Measurements from ENCODE around the gene GRK1.
"Not testable (repeated sequence)": the region's sequence is repeated elsewhere in the genome, so short reads cannot be mapped to it uniquely, and the experiment has no call there.

The GRK1 gene

DNA sequence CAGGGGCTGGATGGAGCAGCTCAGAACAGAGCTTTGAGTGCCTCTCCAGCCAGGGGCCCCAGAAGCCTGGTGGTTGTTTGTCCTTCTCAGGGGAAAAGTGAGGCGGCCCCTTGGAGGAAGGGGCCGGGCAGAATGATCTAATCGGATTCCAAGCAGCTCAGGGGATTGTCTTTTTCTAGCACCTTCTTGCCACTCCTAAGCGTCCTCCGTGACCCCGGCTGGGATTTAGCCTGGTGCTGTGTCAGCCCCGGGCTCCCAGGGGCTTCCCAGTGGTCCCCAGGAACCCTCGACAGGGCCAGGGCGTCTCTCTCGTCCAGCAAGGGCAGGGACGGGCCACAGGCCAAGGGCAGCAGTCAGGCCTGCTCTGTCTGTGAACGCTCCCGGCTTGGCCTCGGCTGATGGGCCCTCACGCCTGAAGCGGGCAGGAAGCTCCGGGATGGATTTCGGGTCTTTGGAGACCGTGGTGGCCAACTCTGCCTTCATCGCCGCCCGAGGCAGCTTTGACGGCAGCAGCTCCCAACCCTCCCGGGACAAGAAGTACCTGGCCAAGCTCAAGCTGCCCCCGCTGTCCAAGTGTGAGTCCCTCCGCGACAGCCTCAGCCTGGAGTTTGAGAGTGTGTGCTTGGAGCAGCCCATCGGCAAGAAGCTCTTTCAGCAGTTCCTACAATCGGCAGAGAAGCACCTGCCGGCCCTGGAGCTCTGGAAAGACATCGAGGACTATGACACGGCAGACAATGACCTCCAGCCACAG, at the start of gene GRK1:
GRK1 (plus strand) TSS at position 269 of the 751 bp plus-strand sequence; CDS start at position 437, 168 bp downstream.
- no peak for DNase-seq (ENCODE audit: low read depth in 2 of 2)

DNA sequence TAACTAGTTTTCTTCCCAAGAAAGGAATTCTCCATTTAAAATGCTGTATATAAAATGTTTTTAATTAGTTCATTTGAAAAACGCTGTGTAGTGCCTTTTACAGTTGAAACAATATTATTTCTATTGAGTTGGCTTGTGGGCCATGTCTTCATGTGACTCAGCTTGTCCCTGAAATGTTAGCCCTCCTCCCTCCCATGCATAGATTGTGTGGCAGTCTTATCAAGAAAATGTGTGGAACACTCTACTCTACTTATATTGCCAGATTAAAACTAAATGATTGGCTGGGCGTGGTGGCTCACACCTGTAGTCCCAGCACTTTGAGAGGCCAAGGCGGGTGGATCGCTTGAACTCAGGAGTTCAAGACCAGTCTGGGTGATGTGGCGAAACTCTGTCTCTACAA, 49.1 kb upstream of the GRK1 start:
- no peak for DNase-seq (ENCODE audit: low read depth in 2 of 2)

DNA sequence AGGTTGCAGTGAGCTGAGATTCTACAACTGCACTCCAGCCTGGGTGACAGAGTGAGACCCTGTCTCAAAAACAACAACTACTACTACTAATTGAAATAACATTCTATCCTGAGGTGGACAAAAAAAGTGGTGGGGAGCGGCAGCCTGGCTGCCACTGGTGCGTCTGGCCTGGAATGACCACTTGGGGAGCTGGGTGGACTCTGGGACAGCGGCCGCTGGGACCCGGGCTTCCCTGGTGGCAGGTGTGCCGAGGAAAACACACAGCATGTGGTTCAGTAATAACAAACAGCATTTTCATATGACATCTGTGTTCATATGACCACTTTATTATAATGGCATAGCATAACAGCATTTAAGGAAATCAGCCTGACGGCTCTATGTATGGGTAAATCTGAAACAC, 48.6 kb upstream of the GRK1 start:
- DNase-seq (ENCODE audit: low read depth in 2 of 2), result no peak

DNA sequence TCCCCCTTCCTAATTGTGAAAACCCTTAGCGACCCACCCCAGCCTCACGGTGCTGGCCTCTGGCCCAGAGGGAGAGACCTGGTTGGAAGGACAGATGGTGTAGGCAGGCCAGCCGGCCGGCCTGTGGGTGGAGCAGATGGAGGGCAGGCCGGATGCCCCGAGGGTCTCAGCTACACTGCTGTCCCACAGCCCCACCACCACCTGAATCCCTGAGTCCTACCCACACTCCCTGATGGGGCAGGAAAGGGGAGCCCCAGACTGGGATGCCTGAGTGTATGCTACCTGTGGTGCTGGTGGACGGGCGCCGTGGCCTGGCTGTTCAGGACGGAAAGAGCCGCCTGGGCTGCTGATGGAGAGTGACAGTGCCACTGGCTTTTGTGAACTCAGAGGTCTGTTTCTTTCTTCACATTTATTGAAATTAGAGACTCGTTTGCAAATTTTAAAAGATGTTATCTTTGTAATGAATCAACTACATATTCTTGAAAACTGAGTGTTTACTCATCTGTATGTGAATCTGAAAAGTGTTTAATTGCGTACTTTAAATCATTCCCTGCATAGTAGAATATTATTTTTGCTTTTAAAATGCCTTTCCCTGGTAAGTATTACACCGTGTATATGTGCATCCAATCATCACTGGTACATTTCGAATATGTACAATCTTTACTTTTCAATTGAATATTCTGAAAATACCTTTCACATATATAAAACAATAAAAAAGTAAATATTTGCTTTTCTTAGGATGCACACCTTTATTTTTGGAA, 46.8 kb upstream of the GRK1 start:
- DNase-seq (ENCODE audit: low read depth in 2 of 2), result no peak

DNA sequence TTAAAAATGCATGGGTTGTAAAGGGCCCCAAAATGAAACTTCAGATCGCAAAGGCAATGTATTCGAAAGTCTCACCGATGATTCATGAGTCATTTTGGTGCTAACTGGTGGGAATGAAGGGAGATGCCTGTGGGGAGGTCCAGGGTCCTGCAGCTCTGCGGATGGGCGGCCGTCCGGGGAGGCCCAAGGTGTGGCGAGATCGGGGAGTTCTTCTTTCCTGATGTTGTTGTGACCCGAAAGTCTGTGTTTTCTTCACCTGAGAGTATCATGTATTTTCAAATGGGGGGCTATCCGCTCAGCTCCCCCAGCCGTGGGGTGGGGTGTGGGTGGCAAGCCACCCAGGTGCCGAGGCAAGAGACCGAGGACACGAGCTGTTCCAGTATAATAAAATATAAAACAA, 46.0 kb upstream of the GRK1 start:
- no peak for DNase-seq (ENCODE audit: low read depth in 2 of 2)

DNA sequence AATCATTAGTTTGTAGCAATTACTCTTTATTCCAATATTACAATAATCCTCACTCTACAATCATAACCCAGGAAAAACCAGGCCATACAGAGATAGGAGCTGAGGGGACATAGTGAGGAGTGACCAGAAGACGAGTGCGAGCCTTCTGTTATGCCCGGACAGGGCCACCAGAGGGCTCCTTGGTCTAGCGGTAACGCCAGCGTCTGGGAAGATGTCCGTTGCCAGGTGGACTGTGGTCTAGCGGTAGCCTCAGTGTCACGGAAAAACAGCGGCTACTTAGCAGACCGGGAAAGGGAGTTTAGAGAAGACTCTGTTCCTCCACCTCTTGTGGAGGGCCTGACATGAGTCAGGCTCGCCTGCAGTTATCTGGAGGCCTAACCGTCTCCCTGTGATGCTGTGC, 45.5 kb upstream of the GRK1 start:
- not testable (repeated sequence) for DNase-seq (ENCODE audit: low read depth in 2 of 2)

DNA sequence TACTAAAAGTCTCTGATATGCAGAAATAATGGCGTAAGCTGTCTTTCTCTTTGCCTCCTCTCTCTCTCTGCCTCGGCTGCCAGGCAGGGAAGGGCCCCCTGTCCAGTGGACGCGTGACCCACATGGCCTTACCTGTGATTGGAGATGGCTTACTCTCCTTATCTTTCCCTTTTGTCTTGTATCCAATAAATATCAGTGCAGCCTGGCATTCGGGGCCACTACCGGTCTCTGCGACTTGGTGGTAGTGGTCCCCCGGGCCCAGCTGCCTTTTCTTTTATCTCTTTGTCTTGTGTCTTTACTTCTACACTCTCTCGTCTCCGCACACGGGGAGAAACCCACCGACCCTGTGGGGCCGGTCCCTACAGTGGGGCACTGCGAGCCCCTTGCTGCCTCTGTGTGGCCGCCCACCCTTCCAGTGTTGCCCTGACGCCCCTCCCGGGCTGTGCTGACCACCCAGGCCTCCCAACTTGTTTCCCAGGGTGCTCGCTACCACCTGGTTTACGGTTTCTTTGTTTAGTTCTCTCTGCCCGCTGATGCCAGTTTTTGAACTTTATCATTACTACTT, 45.0 kb upstream of the GRK1 start:
- not testable (repeated sequence) for DNase-seq (ENCODE audit: low read depth in 2 of 2)

DNA sequence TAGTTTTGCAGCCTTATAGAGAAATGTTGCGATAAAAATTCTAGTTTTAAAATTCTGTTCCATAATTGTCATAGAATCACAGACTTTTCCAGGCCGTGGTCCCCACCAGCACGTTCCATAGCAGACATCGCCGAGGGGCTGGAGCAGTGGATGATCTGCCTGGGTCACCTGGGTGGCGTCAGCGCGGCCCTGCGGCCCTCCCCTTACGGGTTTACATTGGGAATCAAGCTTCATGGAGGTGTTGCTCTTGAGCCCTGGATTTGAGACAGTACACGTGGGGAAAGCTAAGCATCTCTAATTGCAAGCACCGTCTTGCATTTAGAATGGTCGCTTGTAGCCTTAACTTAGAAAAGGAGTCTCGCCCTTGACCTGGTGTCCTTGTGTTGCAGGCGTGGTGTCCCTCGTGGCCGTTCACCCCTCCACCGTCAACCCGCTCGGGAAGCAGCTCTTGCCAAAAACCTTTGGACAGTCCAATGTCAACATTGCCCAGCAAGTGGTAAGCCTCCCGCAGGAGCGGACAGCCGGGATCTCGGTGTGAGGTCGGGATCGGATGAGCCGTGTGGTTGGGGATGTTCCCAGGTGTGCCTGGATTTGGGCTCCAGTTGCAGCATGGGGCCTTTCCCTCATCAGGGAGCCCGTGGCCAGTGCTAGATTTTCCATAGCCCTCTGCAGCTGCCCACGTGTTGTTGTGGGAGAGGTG, 44.1 kb upstream of the GRK1 start:
- DNase-seq (ENCODE audit: low read depth in 2 of 2), result no peak

DNA sequence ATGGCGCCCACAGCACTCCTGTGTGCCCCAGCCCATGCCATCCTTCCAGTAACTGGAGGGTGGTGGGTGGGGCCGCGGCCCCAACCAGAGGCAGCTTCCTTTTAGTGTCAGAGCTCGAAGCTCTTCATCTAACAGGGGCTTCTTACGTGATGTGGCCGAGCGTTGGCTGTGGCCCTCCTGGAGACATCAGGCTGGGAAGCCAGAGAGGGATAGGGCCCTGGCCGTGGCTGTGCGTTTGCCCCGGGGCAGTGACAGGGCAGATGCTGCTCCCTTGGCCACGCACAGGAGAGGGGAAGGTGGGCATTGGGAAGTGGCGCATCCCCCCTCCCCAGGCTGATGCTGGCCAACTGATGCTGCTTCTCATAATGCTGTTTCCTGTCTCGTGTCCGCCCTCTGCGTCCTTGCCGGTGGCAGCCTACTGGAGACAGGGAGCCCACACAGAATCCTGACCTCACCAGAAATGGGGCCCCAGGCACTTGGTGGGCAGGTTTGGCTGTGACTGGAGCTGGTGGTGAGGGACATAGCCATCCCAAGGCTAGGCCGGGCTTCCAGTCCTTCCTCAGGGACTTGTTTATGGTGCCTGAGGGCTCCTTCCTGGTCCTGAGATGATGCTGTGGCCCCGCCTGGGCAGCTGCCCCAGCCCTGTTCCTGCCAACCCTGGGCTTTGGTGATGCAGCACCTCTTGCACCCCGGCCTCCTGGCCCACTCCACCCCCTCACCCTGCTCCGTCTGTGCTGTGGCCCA, 43.4 kb upstream of the GRK1 start:
- no peak for DNase-seq (ENCODE audit: low read depth in 2 of 2)

DNA sequence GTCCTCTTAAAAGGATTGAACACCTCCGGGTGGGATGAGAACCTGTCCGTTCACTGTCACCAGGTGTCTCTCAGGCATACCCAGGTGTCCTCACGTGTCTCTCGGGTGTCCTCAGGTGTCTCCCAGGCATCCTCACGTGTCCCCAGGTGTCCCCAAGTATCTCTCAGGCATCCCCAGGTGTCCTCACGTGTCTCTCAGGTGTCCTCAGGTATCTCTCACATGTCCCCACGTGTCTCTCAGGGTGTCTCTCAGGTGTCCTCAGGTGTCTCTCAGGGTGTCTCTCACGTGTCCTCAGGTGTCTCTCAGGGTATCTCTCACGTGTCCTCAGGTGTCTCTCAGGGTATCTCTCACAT, 42.8 kb upstream of the GRK1 start:
- no peak for DNase-seq (ENCODE audit: low read depth in 2 of 2)

DNA sequence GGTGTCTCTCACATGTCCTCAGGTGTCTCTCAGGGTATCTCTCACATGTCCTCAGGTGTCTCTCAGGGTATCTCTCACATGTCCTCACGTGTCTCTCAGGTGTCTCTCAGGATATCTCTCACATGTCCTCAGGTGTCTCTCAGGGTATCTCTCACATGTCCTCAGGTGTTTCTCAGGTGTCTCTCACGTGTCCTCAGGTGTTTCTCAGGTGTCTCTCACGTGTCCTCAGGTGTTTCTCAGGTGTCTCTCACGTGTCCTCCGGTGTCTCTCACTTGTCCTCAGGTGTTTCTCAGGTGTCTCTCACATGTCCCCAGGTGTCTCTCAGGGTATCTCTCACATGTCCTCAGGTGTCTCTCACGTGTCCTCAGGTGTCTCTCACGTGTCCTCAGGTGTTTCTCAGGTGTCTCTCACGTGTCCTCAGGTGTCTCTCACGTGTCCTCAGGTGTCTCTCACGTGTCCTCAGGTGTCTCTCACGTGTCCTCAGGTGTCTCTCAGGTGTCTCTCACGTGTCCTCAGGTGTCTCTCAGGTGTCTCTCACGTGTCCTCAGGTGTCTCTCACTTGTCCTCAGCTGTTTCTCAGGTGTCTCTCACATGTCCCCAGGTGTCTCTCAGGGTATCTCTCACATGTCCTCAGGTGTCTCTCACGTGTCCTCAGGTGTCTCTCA, 42.2 kb upstream of the GRK1 start:
- not testable (repeated sequence) for DNase-seq (ENCODE audit: low read depth in 2 of 2)

DNA sequence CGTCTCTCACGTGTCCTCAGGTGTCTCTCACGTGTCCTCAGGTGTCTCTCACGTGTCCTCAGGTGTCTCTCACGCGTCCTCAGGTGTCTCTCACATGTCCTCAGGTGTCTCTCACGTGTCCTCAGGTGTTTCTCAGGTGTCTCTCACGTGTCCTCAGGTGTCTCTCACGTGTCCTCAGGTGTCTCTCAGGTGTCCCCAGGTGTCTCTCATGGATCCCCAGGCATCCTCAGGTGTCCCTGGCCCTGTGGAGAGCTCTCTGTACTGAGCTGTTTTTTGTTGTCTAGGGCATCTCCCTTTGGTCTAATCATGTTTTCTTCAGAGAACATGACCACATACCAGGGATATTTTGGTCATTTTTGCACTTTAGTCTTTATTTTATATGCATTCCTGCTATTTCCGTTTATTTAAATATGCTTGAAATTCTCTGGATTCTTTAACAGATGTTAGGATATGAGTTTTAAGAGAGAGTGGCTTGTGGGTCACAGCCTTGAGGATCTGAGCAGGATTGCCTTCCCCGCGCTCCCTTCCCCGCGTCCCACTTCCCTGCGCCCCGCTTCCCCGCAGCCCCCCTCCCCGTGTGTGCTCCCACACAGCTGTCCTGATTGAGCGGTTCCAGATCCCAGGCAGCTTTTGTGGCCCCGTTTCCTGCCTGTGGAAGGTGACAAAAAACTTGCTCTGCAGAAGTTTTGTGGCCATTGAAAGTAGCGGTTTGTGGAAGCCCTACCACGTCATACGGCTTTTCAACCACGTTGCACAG, 40.9 kb upstream of the GRK1 start:
- DNase-seq (ENCODE audit: low read depth in 2 of 2), result no peak

DNA sequence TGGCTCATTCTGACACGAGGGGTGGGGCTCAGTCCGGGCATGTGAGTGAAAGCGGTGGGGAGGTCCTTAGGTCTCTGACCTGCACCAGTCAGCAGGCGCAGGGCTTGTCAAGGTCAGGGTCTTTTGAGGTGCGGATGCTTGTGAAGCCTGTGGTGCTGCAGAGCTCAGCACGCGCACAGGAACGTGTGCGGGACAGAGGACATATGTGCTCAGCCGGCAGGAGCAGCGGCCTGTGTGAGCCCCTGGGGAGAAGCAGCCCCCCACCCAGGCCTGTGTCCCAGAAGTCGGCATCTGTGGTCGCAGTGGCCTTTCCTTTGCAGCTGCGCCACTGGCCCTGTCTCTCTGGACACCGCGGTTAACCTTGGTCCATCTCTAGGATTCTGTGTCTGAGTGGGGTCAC, 39.9 kb upstream of the GRK1 start:
- DNase-seq (ENCODE audit: low read depth in 2 of 2), result no peak

DNA sequence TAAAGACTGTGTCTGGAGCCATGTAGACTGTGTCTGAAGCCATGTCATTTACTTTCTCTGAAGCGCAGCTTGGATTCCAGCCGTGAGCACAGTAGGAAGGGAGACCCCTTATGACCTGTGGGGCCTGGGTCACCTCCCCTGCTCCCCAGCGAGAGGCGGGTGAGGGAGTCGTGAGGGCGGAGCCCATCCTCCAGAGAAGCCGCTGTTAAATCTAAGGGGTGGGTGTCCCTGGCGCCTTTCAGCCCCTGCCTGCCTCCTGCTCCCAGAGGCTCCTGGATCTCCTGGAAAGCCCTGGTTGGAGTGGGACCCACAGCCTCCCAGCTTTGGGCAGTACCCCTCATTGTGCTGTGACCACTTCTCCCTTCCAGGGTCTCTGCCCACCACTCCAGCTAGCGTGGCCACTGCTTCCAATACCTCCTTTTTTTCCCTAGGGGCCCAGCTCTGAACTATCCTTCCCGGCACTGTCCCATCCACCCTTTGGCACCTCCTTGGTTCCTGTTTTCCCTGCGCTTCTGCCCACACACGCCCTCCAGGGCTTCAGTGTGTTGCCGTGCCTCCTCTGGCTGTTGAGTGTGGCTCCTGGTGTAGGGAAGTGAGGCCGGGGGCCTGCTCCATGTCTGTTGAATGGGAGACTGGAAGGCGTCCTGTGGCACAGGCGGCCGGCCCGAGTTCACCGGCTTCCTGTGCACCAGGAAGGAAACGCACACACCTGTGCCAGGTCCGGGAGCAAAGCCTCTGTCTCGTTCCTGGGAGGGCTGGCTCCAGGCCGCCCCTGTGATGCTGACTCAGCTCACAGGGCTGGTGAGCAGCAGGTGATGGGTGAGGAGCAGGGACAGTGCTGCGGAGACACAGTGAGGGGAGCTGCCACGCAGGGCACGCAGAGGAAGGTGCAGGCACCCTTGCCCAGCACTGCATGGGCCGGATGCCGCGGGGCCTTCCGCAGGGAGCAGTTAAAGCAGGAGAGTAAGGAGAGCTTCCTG, 38.4 kb upstream of the GRK1 start:
- DNase-seq (ENCODE audit: low read depth in 2 of 2), result no peak

DNA sequence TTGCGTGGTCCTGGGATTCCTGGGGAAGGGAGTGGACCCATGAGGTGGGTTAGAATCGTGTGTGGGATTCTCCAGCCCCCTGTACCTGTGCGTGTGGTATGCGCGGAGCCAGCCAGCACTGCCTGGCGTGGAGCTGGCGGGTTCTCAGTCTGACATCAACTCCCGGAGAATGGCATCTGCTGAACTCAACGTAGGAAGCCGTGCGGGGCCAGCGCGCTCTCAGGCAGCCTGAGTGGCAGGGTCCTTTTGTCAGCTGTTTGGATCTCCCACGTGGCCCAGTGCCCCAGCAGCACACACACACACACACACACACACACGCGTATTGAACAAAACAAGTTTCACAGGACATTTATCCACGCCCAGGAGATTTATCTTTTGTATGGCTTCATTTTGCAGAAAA, 37.2 kb upstream of the GRK1 start:
- no peak for DNase-seq (ENCODE audit: low read depth in 2 of 2)

DNA sequence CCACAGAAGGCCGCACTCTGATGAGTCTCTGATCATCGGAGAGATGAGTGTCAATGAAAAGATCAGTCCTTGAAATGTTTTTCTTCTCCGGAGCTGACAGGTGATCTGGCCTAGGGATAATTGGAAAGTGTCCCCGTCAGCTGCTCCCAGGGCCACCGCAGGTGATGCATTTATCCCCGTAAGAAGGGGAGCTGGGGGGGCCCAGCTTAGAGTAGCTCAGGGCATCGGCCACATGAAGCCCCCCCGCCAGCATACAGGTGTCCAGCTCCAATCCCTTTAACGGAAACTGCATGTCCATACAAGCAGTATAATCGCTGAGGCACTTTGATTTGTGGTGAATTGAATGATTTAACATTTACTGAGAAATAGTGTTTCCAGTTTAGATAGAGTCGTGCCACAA, 36.7 kb upstream of the GRK1 start:
- no peak for DNase-seq (ENCODE audit: low read depth in 2 of 2)

DNA sequence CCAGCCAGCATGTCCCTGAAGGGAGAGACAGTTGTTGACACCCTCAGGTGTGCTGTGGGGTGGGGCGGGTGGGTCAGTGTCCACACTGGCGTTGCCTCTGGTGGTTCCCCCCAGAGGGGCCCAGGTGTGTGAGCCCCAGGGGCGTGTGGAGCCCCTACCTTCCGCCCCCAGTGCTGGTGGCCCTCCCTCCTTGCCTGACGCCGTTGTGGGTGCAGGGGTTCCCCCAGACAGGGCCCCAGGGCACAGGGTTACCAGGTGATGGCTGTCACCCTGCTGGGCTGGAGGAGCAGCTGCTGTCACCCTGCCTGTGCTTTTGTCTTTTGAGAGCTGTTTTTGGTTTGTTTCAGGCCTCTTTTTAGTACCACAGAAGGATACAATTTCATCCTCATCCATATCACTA, 36.2 kb upstream of the GRK1 start:
- no peak for DNase-seq (ENCODE audit: low read depth in 2 of 2)

DNA sequence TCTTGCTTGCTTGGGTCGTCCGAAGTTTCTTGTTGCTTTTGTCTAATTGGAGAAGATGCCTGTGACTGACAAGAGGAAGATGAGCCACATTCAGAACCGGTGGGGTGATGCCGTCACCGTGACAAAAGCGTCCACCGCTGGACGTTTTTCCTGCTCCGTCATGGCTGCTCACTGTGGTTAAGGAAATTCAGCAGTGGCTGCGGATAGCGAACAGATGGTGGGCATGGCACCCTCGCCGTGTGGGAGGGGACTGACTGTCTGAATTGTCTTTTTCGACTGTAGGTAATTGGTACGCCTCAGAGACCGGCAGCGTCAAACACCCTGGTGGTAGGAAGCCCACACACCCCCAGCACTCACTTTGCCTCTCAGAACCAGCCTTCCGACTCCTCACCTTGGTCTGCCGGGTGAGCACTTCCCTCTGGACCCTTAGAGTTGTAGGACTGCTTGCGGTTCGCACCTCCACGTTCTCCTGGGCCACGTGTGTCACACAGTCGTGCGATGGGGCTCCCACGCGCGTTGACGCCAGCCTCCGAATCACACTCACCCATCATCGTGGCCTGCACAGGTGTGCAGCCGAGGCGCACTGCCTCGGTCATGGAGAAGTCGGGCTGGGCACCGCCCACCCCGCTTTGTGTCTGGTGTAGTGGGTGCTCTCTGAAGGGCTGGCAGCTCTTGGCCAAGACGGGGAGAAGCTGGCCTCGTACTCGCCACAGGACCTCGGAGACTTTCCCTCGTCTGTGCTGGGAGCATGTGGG, 35.5 kb upstream of the GRK1 start:
- DNase-seq (ENCODE audit: low read depth in 2 of 2), result no peak
